HEK293 (cell line): ENCODE results near the gene SFSWAP.

Source experiments
- CTCF ChIA-PET: fragments of 350-600 bp; formaldehyde crosslinking; extraction: SDS; loops from one replicate; lab custom pipeline; 2021; ENCODE audit warnings: antibody characterized with exemption; lab: Yijun Ruan, JAX
- POLR2A ChIA-PET: fragments of 300-600 bp; formaldehyde crosslinking; extraction: SDS; loops from one replicate; lab custom pipeline; 2020; ENCODE audit warnings: antibody characterized with exemption, inconsistent platforms; lab: Yijun Ruan, JAX
- H3K27ac ChIP-seq: fragments of 200-500 bp; sonication (Bioruptor generic); 2 replicates; pipeline ENCODE4 v1.5.1; 2014; ENCODE audit warnings: low read depth, low read length, control low read depth, inconsistent platforms; ENCODE audit errors: extremely low read depth
- H3K36me3 ChIP-seq, 2 experiments: fragments of 200-500 bp in 1 of 2; sonication (Bioruptor generic) in 1 of 2; 1 replicate in 1 of 2; 2 replicates in 1 of 2; pipeline ENCODE4 v1.5.1; 2014 to 2017; ENCODE audit warnings: inconsistent platforms in 2 of 2, low read length in 2 of 2; ENCODE audit not compliant: control insufficient read depth in 2 of 2, insufficient read depth in 1 of 2
- H3K4me1 ChIP-seq: fragments of 200-500 bp; sonication (Bioruptor generic); 2 replicates; pipeline ENCODE4 v1.5.1; 2014; ENCODE audit warnings: mild to moderate bottlenecking, low read length, inconsistent platforms; ENCODE audit not compliant: control insufficient read depth, insufficient read depth
- H3K4me3 ChIP-seq: 2 replicates; pipeline ENCODE4 v1.5.1; 2011; ENCODE audit warnings: low read depth, mild to moderate bottlenecking, control low read depth, low read length, moderate library complexity
- H3K9me3 ChIP-seq: fragments of 200-500 bp; sonication (Bioruptor generic); 2 replicates; pipeline ENCODE4 v1.5.1; 2014; ENCODE audit warnings: low read depth, low read length, inconsistent platforms; ENCODE audit not compliant: control insufficient read depth, insufficient read depth
- SETDB1 ChIP-seq: IDR thresholded peaks from one replicate; pipeline ENCODE4 v1.6.1; 2017; ENCODE audit warnings: mild to moderate bottlenecking, low read length, moderate library complexity, mixed read lengths; ENCODE audit not compliant: insufficient read length
- YY2 ChIP-seq: fragments of 450-650 bp; formaldehyde crosslinking; IDR thresholded peaks from 2 replicates; pipeline ENCODE4 v1.5.1; 2016; ENCODE audit warnings: missing biosample characterization, missing genetic modification characterization
- ZNF155 ChIP-seq: fragments of 450-650 bp; formaldehyde crosslinking; IDR thresholded peaks from 2 replicates; pipeline ENCODE4 v1.5.1; 2016; ENCODE audit warnings: missing biosample characterization, missing genetic modification characterization
- ZNF174 ChIP-seq: fragments of 450-650 bp; formaldehyde crosslinking; IDR thresholded peaks from 2 replicates; pipeline ENCODE4 v1.5.0; 2017; ENCODE audit warnings: missing biosample characterization, mild to moderate bottlenecking, missing genetic modification characterization
- ZNF292 ChIP-seq: fragments of 450-650 bp; formaldehyde crosslinking; IDR thresholded peaks from 2 replicates; pipeline ENCODE4 v1.5.1; 2016; ENCODE audit warnings: low read depth, missing biosample characterization, missing genetic modification characterization, borderline replicate concordance
- ZNF404 ChIP-seq: fragments of 450-650 bp; formaldehyde crosslinking; IDR thresholded peaks from 2 replicates; pipeline ENCODE4 v1.5.1; 2017; ENCODE audit warnings: missing biosample characterization, missing genetic modification characterization
- ZNF560 ChIP-seq: fragments of 450-650 bp; formaldehyde crosslinking; IDR thresholded peaks from 2 replicates; pipeline ENCODE4 v1.5.1; 2017; ENCODE audit warnings: missing biosample characterization, missing genetic modification characterization, borderline replicate concordance
- ZNF585B ChIP-seq: fragments of 450-650 bp; formaldehyde crosslinking; IDR thresholded peaks from 2 replicates; pipeline ENCODE4 v1.5.1; 2016; ENCODE audit warnings: missing biosample characterization, missing genetic modification characterization
- ZSCAN18 ChIP-seq: fragments of 450-650 bp; formaldehyde crosslinking; IDR thresholded peaks from 2 replicates; pipeline ENCODE4 v1.5.1; 2016; ENCODE audit warnings: missing biosample characterization, missing genetic modification characterization
- ZXDB ChIP-seq: fragments of 450-650 bp; formaldehyde crosslinking; IDR thresholded peaks from 2 replicates; pipeline ENCODE4 v1.5.1; 2016; ENCODE audit warnings: missing biosample characterization, missing genetic modification characterization
- TF ChIP-seq, protein P1 (sequence below): fragments of 450-650 bp; formaldehyde crosslinking; IDR thresholded peaks from 2 replicates; pipeline ENCODE4 v1.5.1; 2016; ENCODE audit warnings: missing biosample characterization, missing genetic modification characterization
- TF ChIP-seq, protein P2 (sequence below): fragments of 450-650 bp; formaldehyde crosslinking; IDR thresholded peaks from 2 replicates; pipeline ENCODE4 v1.5.1; 2016; ENCODE audit warnings: missing biosample characterization, missing genetic modification characterization
- TF ChIP-seq, protein P3 (sequence below): fragments of 450-650 bp; formaldehyde crosslinking; IDR thresholded peaks from 2 replicates; pipeline ENCODE4 v1.5.1; 2016; ENCODE audit warnings: missing biosample characterization, missing genetic modification characterization
- TF ChIP-seq, protein P4 (sequence below): fragments of 450-650 bp; formaldehyde crosslinking; optimal IDR thresholded peaks from 2 replicates; pipeline ENCODE3; 2016; ENCODE audit warnings: missing biosample characterization, mild to moderate bottlenecking, missing genetic modification characterization
- TF ChIP-seq, protein P5 (sequence below): fragments of 450-650 bp; formaldehyde crosslinking; IDR thresholded peaks from 2 replicates; pipeline ENCODE4 v1.5.1; 2016; ENCODE audit warnings: missing biosample characterization, missing genetic modification characterization
- TF ChIP-seq, protein P6 (sequence below): fragments of 450-650 bp; formaldehyde crosslinking; IDR thresholded peaks from 2 replicates; pipeline ENCODE4 v1.5.1; 2016; ENCODE audit warnings: missing biosample characterization, missing genetic modification characterization, low read depth
- TF ChIP-seq, protein P7 (sequence below): fragments of 450-650 bp; formaldehyde crosslinking; IDR thresholded peaks from 2 replicates; pipeline ENCODE4 v1.5.1; 2016; ENCODE audit warnings: missing biosample characterization, missing genetic modification characterization
- TF ChIP-seq, protein P8 (sequence below): fragments of 450-650 bp; formaldehyde crosslinking; IDR thresholded peaks from 2 replicates; pipeline ENCODE4 v1.5.1; 2016; ENCODE audit warnings: missing biosample characterization, missing genetic modification characterization

SFSWAP gene

GRCh38 chr12:131774576-131775391 lies 63.9 kb downstream of the SFSWAP start:
- ChIA-PET CTCF (interaction anchor here (2.5 kb wide), 1 partner anchor 19 kb away, joined by 9 read pairs; no protein-coding TSS in a partner anchor), POLR2A (no interaction called here)
- no peak overlapping the region for H3K4me3 ChIP-seq
- H3K27ac ChIP-seq: no peak overlapping the region
- H3K9me3 ChIP-seq: no peaks in the 10 kb centered on the region
- no peak for TF ChIP-seq ZNF560 (tag by site-specific recombination)
- TF ChIP-seq, protein P1, sequence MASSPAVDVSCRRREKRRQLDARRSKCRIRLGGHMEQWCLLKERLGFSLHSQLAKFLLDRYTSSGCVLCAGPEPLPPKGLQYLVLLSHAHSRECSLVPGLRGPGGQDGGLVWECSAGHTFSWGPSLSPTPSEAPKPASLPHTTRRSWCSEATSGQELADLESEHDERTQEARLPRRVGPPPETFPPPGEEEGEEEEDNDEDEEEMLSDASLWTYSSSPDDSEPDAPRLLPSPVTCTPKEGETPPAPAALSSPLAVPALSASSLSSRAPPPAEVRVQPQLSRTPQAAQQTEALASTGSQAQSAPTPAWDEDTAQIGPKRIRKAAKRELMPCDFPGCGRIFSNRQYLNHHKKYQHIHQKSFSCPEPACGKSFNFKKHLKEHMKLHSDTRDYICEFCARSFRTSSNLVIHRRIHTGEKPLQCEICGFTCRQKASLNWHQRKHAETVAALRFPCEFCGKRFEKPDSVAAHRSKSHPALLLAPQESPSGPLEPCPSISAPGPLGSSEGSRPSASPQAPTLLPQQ (tag by site-specific recombination): no peak
- TF ChIP-seq ZNF292 (tag by site-specific recombination): no peak
- TF ChIP-seq, protein P2, sequence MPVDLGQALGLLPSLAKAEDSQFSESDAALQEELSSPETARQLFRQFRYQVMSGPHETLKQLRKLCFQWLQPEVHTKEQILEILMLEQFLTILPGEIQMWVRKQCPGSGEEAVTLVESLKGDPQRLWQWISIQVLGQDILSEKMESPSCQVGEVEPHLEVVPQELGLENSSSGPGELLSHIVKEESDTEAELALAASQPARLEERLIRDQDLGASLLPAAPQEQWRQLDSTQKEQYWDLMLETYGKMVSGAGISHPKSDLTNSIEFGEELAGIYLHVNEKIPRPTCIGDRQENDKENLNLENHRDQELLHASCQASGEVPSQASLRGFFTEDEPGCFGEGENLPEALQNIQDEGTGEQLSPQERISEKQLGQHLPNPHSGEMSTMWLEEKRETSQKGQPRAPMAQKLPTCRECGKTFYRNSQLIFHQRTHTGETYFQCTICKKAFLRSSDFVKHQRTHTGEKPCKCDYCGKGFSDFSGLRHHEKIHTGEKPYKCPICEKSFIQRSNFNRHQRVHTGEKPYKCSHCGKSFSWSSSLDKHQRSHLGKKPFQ (tag by site-specific recombination): no peak
- no peak for TF ChIP-seq ZNF174 (tag by site-specific recombination)
- peaks cover 26 to 80% of the 10 kb centered on the region in 2 experiments for H3K36me3 ChIP-seq
- no peaks in the 10 kb centered on the region for H3K4me1 ChIP-seq

GRCh38 chr12:131775392-131776236 lies 64.7 kb downstream of the SFSWAP start:
- CTCF ChIA-PET: interaction anchor here (0.7 to 2.5 kb wide), 3 partner anchors 11 to 905 kb away, joined by 3 to 9 read pairs (median 3); no protein-coding TSS in a partner anchor
- no peak for TF ChIP-seq ZSCAN18 (tag by site-specific recombination)
- TF ChIP-seq, protein P3, sequence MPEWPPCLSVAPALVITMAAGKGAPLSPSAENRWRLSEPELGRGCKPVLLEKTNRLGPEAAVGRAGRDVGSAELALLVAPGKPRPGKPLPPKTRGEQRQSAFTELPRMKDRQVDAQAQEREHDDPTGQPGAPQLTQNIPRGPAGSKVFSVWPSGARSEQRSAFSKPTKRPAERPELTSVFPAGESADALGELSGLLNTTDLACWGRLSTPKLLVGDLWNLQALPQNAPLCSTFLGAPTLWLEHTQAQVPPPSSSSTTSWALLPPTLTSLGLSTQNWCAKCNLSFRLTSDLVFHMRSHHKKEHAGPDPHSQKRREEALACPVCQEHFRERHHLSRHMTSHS (tag by site-specific recombination): no peak
- no peak for TF ChIP-seq ZNF585B (tag by site-specific recombination)
- TF ChIP-seq, protein P4, sequence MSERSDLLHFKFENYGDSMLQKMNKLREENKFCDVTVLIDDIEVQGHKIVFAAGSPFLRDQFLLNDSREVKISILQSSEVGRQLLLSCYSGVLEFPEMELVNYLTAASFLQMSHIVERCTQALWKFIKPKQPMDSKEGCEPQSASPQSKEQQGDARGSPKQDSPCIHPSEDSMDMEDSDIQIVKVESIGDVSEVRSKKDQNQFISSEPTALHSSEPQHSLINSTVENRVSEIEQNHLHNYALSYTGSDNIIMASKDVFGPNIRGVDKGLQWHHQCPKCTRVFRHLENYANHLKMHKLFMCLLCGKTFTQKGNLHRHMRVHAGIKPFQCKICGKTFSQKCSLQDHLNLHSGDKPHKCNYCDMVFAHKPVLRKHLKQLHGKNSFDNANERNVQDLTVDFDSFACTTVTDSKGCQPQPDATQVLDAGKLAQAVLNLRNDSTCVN (tag by site-specific recombination): no peak
- TF ChIP-seq, protein P5, sequence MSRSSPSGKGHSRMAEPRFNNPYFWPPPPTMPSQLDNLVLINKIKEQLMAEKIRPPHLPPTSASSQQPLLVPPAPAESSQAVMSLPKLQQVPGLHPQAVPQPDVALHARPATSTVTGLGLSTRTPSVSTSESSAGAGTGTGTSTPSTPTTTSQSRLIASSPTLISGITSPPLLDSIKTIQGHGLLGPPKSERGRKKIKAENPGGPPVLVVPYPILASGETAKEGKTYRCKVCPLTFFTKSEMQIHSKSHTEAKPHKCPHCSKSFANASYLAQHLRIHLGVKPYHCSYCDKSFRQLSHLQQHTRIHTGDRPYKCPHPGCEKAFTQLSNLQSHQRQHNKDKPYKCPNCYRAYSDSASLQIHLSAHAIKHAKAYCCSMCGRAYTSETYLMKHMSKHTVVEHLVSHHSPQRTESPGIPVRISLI: no peak
- TF ChIP-seq, protein P6, sequence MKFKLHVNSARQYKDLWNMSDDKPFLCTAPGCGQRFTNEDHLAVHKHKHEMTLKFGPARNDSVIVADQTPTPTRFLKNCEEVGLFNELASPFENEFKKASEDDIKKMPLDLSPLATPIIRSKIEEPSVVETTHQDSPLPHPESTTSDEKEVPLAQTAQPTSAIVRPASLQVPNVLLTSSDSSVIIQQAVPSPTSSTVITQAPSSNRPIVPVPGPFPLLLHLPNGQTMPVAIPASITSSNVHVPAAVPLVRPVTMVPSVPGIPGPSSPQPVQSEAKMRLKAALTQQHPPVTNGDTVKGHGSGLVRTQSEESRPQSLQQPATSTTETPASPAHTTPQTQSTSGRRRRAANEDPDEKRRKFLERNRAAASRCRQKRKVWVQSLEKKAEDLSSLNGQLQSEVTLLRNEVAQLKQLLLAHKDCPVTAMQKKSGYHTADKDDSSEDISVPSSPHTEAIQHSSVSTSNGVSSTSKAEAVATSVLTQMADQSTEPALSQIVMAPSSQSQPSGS (tag by site-specific recombination): no peak
- TF ChIP-seq ZNF404 (tag by site-specific recombination): no peak
- TF ChIP-seq, protein P7, sequence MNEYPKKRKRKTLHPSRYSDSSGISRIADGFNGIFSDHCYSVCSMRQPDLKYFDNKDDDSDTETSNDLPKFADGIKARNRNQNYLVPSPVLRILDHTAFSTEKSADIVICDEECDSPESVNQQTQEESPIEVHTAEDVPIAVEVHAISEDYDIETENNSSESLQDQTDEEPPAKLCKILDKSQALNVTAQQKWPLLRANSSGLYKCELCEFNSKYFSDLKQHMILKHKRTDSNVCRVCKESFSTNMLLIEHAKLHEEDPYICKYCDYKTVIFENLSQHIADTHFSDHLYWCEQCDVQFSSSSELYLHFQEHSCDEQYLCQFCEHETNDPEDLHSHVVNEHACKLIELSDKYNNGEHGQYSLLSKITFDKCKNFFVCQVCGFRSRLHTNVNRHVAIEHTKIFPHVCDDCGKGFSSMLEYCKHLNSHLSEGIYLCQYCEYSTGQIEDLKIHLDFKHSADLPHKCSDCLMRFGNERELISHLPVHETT (tag by site-specific recombination): no peak
- no peak for TF ChIP-seq ZXDB
- TF ChIP-seq ZNF155 (tag by site-specific recombination): no peak
- no peak for TF ChIP-seq YY2
- TF ChIP-seq, protein P8, sequence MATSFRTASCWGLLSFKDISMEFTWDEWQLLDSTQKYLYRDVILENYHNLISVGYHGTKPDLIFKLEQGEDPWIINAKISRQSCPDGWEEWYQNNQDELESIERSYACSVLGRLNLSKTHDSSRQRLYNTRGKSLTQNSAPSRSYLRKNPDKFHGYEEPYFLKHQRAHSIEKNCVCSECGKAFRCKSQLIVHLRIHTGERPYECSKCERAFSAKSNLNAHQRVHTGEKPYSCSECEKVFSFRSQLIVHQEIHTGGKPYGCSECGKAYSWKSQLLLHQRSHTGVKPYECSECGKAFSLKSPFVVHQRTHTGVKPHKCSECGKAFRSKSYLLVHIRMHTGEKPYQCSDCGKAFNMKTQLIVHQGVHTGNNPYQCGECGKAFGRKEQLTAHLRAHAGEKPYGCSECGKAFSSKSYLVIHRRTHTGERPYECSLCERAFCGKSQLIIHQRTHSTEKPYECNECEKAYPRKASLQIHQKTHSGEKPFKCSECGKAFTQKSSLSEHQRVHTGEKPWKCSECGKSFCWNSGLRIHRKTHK: no peak
- no peak for TF ChIP-seq SETDB1
- H3K4me1 ChIP-seq: no peaks in the 10 kb centered on the region
- H3K4me3 ChIP-seq: no peak overlapping the region
- POLR2A ChIA-PET: no interaction called here
- H3K27ac ChIP-seq: no peak overlapping the region
- peaks cover 34 to 80% of the 10 kb centered on the region in 2 experiments for H3K36me3 ChIP-seq
- no peaks in the 10 kb centered on the region for H3K9me3 ChIP-seq
